GM19395 (cell line): Measurements from ENCODE around the gene GAPDHS.

Experiments used
- ATAC-seq: cut with Tn5 transposase; IDR thresholded peaks from one replicate; pipeline ENCODE4 v1.9.1; 2021; ENCODE audit warnings: mild to moderate bottlenecking, moderate library complexity; ENCODE audit not compliant: unreplicated experiment

GAPDHS gene

DNA sequence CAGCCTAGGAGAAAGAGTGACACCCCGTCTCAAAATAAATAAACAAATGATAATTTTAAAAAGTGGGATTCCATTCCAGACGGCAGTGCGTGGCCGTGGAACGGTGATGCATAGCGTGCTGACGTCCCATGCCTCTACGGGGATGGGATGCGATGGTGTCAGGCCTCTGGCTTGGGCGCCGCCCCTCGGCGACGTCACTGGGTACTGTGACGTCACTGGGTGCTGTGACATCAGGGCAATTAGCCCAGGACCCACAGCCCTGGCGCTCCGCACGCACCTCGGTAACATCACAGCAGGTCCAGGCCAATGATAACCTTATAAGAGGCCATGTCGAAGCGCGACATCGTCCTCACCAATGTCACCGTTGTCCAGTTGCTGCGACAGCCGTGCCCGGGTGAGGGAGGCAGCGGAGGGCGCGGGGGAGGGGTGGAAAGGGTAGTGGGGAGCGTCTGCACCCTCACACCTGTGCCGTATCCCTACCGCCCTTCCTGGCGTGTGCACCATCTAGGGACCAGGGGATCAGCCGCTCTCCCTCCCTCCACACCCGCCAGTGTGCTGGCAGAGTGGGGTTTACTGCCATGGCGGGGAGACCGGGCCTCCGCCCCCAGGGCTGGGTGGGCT lies at the start of gene GAPDHS:
Gene GAPDHS, plus strand, starts transcription at position 256 of the 621 bp plus-strand sequence. Its CDS starts 72 bp downstream, at position 328.
- no peak for ATAC-seq

DNA sequence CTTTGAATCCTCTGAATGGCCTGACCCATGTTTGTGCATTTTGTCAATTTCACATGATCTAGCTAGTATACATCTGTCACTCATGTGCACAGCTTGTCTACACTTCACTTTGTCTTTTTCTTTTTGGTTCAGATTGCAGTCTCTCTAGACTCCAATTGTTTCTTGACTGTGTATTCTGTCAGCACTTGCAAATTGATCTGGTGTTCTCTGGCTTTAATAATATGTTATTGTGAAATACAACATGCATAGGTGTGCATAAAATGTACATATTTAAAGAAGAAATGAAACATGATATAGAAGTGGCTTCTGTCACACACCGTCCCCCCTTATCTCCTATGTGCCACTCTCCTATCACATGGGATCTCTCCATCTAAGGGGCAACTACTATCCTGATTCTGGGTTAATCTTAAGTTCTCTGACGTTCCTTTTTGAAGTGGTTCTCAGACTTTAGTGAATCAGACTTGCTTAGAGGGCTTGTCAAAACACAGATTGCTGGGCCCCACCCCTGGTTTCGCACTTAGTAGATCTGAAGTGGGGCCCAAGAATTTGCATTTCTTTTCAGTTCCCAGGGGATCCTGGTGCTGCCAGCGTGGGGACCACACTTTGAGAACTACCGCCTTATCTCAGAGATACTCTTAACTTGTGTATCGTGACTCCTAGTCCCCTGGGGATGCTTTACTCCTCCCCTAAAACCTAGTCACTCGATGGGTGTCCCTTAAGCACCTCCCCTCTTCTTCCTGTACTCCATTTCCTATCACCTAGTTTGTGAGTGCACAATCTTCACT lies 48.8 kb upstream of the GAPDHS start:
- peak; percentile 71 for ATAC-seq

DNA sequence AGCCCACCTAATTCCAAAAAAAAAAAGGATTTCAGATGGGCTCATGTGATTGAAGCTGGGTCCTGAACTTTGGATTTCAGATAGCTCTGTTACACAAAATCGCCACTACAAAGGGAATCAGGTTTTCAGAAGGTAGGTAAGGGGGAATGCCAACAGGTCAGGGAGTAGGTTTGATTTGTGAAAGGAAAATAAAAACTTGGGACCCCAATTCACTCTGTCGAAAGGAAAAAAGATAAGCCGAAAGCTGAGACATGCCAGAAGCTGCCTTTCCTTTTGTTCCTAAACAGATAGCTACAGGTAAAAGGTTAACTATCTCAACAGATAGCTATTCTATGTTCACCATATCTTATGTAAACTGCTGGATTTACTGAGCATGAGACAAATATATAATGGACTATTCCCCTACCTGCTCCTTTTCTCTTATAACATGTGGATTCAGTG lies 47.0 kb upstream of the GAPDHS start:
- ATAC-seq: no peak

DNA sequence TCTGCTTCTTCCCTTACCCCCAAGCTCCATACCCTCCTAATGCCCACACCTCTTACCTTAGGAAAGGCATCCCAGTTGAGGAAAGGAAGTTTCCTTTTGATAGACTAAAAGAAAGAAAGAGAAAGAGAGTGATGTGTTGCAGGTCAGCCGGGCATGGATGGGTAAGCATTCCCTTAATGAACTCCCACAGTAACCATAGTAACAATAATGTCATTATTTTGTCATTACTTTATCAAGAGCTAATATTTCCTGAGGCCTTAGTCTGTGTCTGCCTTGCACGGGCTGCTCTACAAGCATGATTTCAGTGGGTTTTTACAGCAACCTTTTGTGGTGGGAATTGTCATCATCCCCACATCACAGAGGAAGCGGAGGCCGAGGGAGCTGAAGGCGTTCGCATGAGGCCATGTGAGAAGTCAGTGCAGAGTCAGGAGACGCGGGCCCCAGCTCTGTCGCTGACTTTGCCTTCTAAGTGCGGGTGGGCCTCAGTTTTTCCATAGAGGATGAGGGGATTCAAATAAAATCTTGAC lies 45.5 kb upstream of the GAPDHS start:
- ATAC-seq: no peak

DNA sequence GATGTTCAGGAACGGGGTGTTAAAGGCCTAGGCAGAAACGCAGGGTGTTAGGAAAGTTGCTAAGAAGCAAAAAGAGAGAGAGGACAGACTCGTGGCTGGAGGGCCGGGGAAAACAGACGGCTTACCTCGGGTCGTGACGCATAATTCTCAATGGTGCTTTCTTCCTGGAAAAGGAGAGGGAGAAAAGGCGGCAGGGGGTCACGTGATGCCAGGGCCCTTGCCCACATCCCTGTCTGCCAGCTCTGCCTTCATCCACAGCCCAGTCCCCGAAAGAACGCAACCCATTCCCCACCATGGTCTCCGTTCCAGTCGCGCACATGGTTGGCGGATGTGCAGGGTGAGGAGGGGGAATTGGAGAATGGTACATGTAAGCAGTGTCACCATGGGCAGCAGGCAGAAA lies 44.6 kb upstream of the GAPDHS start:
- ATAC-seq: no peak

DNA sequence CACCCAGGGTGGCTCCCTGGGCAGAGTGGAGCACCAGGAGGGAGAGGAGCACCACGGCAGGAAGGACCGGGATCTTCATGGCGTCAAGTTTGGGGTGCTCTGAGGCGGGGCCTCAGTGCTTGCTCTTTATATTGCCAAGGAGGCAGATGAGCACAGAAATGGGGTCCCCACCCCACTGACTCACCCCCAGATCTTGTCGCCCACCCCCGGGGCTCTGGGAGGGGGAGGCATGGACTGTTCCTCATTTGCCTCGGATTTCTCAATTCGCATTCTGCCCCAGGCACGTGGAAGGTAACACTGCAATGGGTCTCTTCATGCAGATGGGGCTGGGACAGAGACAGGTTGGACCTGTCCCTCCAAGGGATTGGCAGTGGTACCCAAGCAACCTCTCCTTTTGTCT lies 42.9 kb upstream of the GAPDHS start, which contains the start of gene KRTDAP:
Gene KRTDAP, minus strand, starts transcription at position 101 of the 400 bp plus-strand sequence. Its CDS starts 22 bp downstream, at position 79.
- ATAC-seq: no peak

DNA sequence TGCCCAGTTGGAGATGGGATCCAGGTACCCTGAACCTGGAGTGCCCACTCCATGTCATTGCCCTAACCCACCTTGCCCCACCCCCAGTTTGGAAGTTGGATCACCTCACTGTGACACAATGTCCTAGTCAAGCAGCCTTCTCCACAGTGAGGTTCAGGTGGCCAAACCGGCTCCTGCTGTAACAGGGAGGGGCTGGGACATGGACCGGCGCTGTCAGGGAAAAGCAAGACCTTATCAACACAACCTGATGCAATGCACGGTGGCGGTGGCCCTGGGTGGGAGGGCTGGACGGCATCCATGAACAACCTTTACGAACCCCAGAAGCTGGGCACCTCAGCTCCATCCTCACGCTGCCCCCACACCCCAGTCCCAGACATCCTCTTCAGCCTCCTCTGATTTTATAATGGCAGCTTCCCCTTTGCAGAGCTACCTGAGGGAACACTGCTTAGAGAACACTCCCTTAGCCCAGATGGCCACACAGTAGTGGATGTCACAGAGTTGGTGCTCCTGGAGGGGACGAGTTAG lies 41.4 kb upstream of the GAPDHS start:
- ATAC-seq: no peak

DNA sequence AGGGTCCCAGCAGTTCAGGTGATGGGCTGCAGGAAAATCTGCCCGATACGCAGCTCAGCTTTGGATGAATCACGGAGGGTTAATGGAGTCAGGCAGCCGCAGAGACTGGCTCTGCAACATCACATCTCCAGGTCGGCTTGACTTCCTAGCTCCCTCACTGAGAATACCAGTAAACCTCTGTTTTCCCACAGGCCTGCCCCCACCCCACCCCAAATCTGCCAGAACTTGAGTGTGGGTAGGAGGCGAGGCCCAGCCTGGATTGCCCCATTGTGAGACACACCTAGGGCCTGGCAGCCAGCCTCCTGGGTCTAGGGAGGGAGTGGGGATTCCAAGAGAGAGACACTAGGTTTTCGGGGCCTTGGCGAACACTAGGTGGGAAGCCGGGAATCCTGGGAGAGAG lies 39.3 kb upstream of the GAPDHS start:
- no peak for ATAC-seq

DNA sequence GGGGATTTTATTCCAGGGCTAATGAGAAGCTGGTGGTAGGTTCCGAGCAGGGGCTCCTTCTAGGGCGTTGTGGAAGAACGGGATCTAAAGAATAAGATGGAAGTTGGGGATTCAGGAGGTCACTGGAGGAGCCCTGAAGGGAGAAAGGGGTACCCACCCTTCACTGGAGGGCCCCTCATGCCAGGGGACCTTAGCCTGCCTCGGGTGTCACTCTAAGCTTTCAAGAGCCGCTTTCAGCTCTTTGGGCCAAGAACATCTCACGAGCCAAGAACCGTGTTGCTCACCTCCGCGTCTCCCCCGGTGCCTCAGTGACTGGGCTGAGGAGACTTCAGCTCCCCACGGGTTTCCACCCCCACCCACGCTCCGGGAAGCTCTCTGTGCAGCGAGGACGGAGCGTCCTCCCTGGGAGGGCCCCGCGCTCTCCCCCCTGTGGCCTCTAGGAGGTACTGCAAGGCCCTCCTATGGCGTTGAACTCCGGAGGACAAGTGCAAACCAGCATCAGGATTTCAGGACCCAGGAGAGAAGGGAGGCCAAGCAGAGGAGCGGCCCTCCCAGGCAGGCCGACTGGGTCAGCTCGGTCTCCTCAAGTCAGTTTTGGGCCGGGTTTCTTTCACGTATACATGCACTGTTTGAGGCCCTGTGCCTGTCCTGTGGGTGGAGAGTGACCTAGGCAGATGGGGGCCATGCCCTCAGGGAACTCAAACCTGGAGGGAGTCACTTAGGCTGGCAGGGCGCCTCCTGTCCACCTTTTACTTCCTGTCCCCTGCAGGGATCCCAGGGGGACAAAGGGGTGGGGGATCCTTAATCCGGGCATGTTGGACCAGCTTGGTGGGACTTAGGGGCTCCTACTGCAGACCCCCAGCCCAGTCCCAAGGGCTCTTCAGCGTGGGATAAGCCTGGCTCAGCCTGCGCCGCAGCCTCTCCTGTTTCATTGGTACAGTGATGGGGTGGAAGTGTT lies 37.9 kb upstream of the GAPDHS start:
- ATAC-seq: no peak

DNA sequence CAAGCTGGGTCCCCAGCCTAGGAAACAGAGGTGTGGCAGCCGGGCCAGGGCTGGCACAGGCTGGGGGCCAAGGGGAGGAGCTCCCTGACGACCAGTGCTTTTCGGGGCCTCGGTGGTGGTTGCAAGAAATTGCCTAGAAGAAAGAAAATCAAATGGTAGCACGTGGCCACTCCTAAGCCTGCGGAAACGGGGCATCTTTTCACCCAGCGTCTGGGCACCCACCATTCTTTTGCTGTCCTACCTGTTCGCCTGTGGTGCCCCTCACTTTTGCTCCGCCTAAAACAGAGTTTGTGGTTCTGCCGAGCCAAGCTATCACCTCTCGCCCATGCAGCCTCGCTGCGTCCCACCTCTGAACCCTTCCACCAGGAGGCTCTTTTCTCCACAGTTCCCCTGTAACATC lies 35.9 kb upstream of the GAPDHS start:
- no peak for ATAC-seq

DNA sequence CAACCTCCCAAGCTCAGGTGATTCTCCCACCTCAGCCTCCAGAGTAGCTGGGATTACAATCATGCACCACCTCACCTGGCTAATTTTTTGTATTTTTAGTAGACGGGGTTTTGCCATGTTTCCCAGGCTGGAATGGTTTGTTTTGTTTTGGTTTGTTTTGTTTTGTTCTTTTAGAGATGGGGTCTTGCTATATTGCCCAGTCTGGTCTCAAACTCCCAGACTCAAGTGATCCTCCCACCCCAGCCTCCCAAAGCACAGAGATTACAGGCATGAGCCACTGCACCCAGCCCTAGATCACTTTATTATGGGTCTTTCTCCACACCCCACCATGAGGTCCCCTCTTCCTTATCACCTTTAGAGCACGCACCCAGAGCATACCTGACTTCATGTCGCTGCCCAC lies 35.0 kb upstream of the GAPDHS start:
- ATAC-seq: no peak

DNA sequence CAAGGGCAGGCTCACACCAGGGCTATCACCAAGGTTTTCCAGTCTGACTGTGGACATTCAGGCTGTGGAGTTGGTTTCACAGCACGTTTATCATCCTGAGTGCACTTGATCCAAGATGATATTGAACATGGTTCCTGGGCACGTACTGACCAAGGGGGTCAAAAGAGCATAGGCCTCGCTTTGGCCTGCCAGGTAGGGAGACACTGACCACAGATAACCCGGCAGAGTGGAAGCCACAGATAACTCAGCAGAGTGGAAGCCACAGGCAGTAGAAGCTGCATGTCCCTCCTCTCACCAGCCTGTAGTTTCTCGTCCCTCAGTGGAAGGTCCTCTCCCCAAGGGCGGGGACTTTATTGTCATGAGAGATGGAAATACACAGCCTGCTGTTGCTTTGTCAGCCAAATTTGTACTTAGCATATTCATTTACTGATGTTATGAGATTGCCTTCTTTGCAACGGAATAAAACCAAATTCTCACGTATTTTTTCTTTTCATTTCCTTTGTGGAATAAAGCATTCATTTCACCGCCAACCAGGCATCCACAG lies 34.2 kb upstream of the GAPDHS start:
- no peak for ATAC-seq

DNA sequence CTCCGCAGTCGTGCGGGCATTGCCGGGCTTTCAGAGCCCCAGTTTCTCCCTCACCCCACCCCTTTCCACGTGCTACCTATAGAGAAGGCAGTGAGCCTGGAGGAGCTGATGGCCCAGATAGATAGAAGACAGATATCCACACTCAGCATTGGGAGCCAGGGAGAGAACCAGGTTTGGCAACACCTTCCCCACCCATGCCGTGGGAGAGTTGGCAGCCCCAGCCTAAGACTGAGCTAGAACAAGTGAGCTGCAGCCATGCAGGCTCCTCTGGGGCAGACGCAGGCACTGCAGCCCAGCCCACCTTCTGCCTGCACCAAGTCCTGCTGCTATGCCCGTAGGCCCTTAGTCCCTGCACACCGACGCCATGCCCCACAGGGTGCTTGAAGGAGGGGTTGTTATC lies 32.6 kb upstream of the GAPDHS start:
- ATAC-seq: no peak

DNA sequence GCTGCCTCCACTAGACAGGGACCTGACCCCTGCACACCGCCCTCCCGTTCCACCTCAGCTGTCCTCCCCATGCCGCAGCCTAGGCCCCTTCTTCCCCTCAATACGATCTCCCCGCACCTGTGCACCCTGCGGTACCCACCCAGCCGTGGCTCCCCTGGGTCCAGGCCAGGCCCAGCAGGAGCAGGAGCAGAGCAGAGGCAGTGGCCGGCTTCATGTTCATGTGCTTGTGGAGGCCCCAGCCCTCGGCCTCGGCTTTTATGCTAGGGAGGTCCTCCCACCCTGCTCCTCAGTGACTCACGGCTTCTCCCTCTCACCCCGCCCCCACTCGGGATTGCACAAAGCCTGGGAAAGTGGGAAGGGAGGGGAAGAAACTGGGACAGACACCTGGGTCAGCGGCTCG lies 31.6 kb upstream of the GAPDHS start:
- no peak for ATAC-seq

DNA sequence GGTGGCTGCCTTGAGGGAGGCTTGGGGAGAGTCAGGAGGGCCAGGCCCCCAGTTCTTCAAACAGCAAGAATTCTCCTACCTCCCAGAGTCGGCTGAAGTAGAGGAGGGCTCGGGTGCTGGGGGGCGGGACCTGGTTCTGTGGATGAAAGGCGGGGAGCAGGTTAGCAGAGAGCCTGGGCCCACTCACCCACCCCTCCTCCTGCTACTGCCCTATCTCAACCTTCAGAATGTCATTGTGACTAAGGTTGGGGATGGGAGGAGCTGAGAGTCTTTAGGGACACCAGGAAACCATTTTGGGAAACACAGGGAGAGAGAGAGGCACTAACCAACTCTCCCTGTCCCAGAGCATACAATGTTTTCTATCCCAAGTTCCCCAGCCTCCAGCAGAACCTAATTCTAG lies 30.5 kb upstream of the GAPDHS start:
- ATAC-seq: no peak

DNA sequence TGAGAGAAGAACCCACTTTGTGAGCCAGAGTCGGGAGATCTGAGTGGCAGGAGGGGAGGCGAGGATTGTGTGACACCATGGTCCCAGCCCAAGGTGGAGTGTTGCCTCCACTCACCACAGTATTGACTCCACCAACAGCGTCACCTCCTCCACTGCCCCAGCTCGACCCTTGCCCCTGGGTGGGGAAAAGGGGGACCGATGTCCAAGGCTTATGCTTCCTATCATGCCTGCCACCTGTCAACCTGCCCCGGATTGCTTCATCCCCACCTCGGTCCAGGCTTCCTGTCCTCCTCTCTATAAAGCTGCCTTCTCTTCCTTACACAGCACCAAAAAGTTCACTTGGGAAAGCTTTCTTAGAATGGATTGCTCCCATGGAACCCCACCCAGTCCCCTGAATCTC lies 27.2 kb upstream of the GAPDHS start:
- ATAC-seq: no peak

DNA sequence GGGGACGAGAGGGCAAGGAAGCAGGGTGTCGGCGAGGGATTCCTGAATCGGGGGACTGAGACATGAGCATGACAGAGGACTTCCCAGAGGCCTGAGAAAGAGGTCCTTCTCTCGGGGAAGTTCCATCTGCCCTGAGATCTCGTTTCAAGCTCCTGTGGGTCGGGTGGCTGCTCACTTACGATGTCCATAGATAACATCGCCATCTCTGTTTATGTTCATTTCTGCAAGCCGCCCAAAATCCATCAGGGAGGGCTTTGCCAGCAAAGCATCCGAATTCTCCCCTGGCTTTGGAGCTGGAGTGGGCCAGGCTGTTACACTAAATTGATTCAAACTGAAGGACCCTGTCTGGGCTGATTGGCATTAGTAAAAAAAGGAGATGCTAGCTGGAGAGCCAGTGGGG lies 25.7 kb upstream of the GAPDHS start:
- no peak for ATAC-seq

DNA sequence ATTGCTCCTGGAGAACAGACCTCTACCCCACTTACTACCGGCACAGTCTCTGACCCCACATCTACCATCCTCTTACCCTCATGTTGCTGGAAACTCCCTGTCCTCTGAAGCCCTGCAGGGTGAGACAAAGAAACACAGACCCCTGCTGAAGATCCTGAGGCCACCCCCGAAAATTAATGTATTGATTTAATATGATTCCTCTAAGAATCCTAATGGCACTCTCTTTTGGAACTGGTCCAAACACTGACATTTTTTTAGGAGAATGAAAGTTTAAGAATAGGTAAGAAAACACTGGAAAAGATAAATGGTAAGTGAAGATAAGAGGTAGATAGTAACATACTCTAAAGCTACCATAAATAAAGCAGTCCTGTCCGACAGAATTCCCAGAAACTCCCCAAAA lies 25.1 kb upstream of the GAPDHS start:
- ATAC-seq: no peak

DNA sequence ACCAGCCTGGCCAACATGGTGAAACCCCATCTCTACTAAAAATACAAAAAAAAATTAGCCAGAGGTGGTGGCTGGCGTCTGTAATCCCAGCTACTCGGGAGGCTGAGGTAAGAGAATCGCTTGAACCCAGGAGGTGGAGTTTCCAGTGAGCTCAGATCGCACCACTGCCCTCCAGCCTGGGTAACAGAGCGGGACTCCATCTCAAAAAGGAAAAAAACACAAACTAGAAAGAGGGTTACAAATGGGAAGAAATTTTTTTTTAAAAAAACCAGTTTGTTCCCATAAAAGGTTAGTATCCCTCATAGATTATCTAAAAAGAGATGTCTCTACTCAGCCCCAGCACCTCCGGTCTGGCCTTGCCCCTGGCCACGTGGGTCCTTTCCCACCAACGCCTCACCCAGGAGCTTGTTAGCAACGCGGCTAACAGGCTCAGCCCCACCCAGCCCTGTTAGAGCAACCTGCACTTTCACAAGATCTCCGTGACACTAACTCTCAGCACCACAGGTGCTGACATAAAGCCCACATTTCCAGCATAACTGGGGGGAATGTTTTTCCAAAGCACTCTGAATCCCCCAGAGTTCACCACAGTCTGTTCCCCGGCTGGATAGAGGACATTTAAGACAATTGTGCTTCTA lies 24.1 kb upstream of the GAPDHS start:
- ATAC-seq: no peak
